T-helper 2 cell treated with Interferon-gamma antibody and Interleukin-4, amounts not matched to agents 5 μg/mL and 100 μg/mL, for 36 hours (primary cell): ENCODE results near the gene PANX1.

ENCODE experiments used
- DNase-seq: peaks from one replicate; pipeline ENCODE4 v3.0.0; 2021; ENCODE audit warnings: low spot score
- H3K27ac Mint-ChIP-seq: one replicate; pipeline ENCODE4 v1.8.0; 2021; ENCODE audit warnings: mild to moderate bottlenecking, mixed read lengths
- H3K27me3 Mint-ChIP-seq: one replicate; pipeline ENCODE4 v1.8.0; 2021; ENCODE audit warnings: low read depth, mixed read lengths
- H3K36me3 Mint-ChIP-seq: one replicate; pipeline ENCODE4 v1.8.0; 2021; ENCODE audit warnings: low read depth, mixed read lengths
- H3K4me1 Mint-ChIP-seq: one replicate; pipeline ENCODE4 v1.8.0; 2021; ENCODE audit warnings: low read depth, mixed read lengths
- H3K4me3 Mint-ChIP-seq: one replicate; pipeline ENCODE4 v1.8.0; 2022; ENCODE audit warnings: mild to moderate bottlenecking, moderate library complexity, mixed read lengths
- H3K9me3 Mint-ChIP-seq: one replicate; pipeline ENCODE4 v1.8.0; 2021; ENCODE audit warnings: mixed read lengths

PANX1 gene

GRCh38 chr11:94171693-94172440, 43.2 kb downstream of the PANX1 start:
- Mint-ChIP-seq H3K36me3 (no peaks in the 10 kb centered on the region), H3K4me1 (no peaks in the 10 kb centered on the region), H3K27ac (no peak overlapping the region), H3K4me3 (no peak overlapping the region), H3K9me3 (no peaks in the 10 kb centered on the region), H3K27me3 (no peaks in the 10 kb centered on the region)
- no peak for DNase-seq

DNA sequence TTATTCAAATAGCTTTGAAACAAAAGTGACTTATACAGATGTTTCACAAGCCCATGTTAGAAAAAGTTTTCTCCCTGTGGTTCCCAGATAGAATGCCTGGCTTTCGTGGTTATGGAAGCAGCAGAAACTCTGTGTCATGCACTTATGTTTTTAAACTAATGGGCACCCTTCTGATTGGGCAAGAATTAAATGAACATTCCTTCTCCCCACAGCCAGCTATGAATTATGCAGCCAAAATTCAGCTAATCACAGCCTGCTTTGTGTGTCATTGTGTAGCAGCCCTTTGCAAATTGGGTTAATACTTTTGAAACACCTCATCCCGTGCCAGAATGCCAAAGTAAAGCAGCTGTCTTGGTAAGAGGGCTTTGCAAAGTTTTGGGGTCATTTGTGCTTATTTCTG, 46.9 kb downstream of the PANX1 start:
- no peak for DNase-seq
- Mint-ChIP-seq H3K9me3 (no peaks in the 10 kb centered on the region), H3K36me3 (peaks cover 5% of the 10 kb centered on the region), H3K27ac (no peak overlapping the region), H3K4me1 (no peaks in the 10 kb centered on the region), H3K4me3 (no peak overlapping the region), H3K27me3 (no peaks in the 10 kb centered on the region)

GRCh38 chr11:94178331-94178730, 49.7 kb downstream of the PANX1 start:
- Mint-ChIP-seq H3K4me1 (no peaks in the 10 kb centered on the region), H3K27ac (no peak overlapping the region), H3K27me3 (no peaks in the 10 kb centered on the region), H3K4me3 (no peak overlapping the region), H3K9me3 (no peaks in the 10 kb centered on the region), H3K36me3 (peaks cover 13% of the 10 kb centered on the region)
- no peak for DNase-seq

DNA sequence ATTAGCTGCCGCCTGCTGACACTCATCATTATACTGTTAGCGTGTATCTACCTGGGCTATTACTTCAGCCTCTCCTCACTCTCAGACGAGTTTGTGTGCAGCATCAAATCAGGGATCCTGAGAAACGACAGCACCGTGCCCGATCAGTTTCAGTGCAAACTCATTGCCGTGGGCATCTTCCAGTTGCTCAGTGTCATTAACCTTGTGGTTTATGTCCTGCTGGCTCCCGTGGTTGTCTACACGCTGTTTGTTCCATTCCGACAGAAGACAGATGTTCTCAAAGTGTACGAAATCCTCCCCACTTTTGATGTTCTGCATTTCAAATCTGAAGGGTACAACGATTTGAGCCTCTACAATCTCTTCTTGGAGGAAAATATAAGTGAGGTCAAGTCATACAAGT, 51.1 kb downstream of the PANX1 start:
- Mint-ChIP-seq H3K9me3 (no peaks in the 10 kb centered on the region), H3K36me3 (peaks cover 13% of the 10 kb centered on the region)

GRCh38 chr11:94181526-94181925, 52.9 kb downstream of the PANX1 start:
- no peak overlapping the region for H3K27ac Mint-ChIP-seq
- no peak overlapping the region for H3K4me3 Mint-ChIP-seq
- H3K4me1 Mint-ChIP-seq = no peaks in the 10 kb centered on the region
- peaks cover 13% of the 10 kb centered on the region for H3K36me3 Mint-ChIP-seq
- H3K27me3 Mint-ChIP-seq = no peaks in the 10 kb centered on the region
- H3K9me3 Mint-ChIP-seq = no peaks in the 10 kb centered on the region
- DNase-seq = no peak

More for the DNA sequence above, 51.1 kb downstream of the PANX1 start:
- H3K27me3 Mint-ChIP-seq = no peaks in the 10 kb centered on the region
- no peaks in the 10 kb centered on the region for H3K4me1 Mint-ChIP-seq
- no peak for DNase-seq
- H3K27ac Mint-ChIP-seq = no peak overlapping the region
- no peak overlapping the region for H3K4me3 Mint-ChIP-seq

DNA sequence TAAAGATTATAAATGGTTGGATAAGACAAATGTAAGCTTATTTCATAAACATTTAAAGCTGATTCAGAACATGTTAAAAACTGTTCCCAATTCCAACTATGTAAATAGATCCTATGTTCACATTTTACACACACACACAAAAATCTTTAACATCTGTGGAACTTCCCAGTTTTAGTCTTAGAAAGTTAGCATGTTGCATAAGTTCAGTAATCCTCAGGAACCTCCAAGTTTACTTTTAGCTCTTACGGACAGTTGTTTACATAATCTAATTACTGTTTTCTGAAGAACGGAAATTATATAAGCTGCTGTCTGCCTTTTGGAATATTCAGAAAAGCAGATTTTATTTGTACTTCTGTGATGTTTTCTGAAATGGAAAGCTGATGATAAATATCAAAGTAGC, 53.3 kb downstream of the PANX1 start:
- no peak overlapping the region for H3K4me3 Mint-ChIP-seq
- H3K36me3 Mint-ChIP-seq = peaks cover 13% of the 10 kb centered on the region
- H3K9me3 Mint-ChIP-seq = no peaks in the 10 kb centered on the region
- H3K27me3 Mint-ChIP-seq = no peaks in the 10 kb centered on the region
- H3K4me1 Mint-ChIP-seq = no peaks in the 10 kb centered on the region
- no peak for DNase-seq
- no peak overlapping the region for H3K27ac Mint-ChIP-seq

- no peak for DNase-seq
- H3K4me3 Mint-ChIP-seq = no peak overlapping the region
- H3K9me3 Mint-ChIP-seq = no peaks in the 10 kb centered on the region
- H3K4me1 Mint-ChIP-seq = no peaks in the 10 kb centered on the region
- H3K27me3 Mint-ChIP-seq = no peaks in the 10 kb centered on the region
- peaks cover 13% of the 10 kb centered on the region for H3K36me3 Mint-ChIP-seq
- H3K27ac Mint-ChIP-seq = no peak overlapping the region
These were observed 54.7 kb downstream of the PANX1 start for GRCh38 chr11:94183251-94183885.

GRCh38 chr11:94183886-94184264, 55.2 kb downstream of the PANX1 start:
- no peaks in the 10 kb centered on the region for H3K27me3 Mint-ChIP-seq
- H3K9me3 Mint-ChIP-seq = no peaks in the 10 kb centered on the region
- H3K4me1 Mint-ChIP-seq = no peaks in the 10 kb centered on the region
- no peak overlapping the region for H3K27ac Mint-ChIP-seq
- no peak for DNase-seq
- H3K36me3 Mint-ChIP-seq = peaks cover 13% of the 10 kb centered on the region
- H3K4me3 Mint-ChIP-seq = no peak overlapping the region

GRCh38 chr11:94184362-94184761, 55.7 kb downstream of the PANX1 start:
- Mint-ChIP-seq H3K9me3 (no peaks in the 10 kb centered on the region), H3K4me1 (no peaks in the 10 kb centered on the region), H3K27ac (no peak overlapping the region), H3K36me3 (peaks cover 12% of the 10 kb centered on the region), H3K27me3 (no peaks in the 10 kb centered on the region), H3K4me3 (no peak overlapping the region)
- no peak for DNase-seq

GRCh38 chr11:94184846-94185245, 56.2 kb downstream of the PANX1 start:
- Mint-ChIP-seq H3K27me3 (no peaks in the 10 kb centered on the region), H3K9me3 (no peaks in the 10 kb centered on the region), H3K4me3 (no peak overlapping the region), H3K36me3 (peaks cover 12% of the 10 kb centered on the region), H3K4me1 (no peaks in the 10 kb centered on the region), H3K27ac (no peak overlapping the region)
- no peak for DNase-seq

- Mint-ChIP-seq H3K9me3 (no peaks in the 10 kb centered on the region), H3K4me1 (no peaks in the 10 kb centered on the region), H3K36me3 (peaks cover 7% of the 10 kb centered on the region), H3K27me3 (no peaks in the 10 kb centered on the region), H3K4me3 (no peak overlapping the region), H3K27ac (no peak overlapping the region)
- no peak for DNase-seq
These were observed 56.9 kb downstream of the PANX1 start for GRCh38 chr11:94185416-94186084.

DNA sequence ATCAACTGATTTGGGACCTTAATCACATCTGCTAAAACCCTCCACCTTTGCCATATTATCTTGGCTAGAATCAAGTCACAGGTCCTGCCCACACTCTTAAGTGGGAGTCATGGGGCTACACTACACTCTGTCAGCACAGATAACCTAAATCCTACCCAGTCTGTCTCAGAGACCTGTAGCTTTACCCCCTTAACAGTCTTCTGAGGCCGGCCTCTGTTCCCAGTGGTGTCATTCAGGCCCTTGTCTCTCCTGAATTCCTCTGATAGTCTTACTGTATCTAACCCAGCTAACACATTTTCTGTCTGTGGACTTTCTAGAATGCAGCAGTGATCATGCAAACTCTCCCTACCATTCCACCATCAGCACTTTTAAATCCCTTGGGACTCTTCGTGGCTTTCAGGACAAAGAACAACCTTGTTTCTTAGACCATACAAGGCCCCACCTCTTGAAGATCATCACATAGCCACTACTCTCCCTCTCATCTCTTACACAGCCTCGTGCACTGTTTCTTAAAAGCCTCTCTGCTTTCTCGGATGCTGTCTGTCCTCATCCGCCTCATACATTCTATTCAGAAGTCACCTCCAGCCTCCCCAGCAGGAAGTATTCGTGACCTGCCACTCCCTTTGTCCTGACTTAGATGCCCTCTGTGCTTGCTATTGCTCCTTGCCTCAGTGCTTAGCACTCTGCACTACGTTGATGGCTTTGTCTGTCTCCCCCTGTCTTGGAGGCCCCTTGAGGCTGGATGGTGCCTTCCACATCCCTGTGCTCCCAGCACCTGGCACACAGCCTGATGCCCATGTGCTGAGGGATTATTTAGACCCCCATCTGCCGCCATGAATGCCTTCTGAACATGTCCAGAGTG, 57.9 kb downstream of the PANX1 start:
- H3K27me3 Mint-ChIP-seq = no peaks in the 10 kb centered on the region
- H3K4me3 Mint-ChIP-seq = no peak overlapping the region
- DNase-seq = no peak
- no peaks in the 10 kb centered on the region for H3K36me3 Mint-ChIP-seq
- no peak overlapping the region for H3K27ac Mint-ChIP-seq
- H3K9me3 Mint-ChIP-seq = no peaks in the 10 kb centered on the region
- no peaks in the 10 kb centered on the region for H3K4me1 Mint-ChIP-seq

DNA sequence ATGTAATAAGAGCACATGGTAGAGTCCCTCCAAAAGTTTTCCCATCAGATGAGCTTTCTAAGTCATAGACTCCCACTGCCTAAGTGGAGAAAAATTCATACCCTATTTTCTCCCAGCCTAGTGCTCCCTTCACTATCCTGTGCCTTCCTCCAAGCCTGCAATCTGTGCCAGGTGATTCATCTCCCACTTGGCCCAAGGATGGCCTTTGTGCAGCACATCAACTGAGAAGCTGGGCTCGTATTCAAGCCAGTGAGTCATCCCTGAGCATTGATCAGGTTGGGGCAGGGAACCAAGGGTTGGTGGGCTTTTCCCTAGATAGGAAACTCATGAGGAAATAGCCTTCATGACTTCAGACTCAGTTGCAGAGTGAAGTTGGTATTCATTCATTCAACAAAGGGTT, 64.6 kb downstream of the PANX1 start:
- no peaks in the 10 kb centered on the region for H3K36me3 Mint-ChIP-seq
- H3K27me3 Mint-ChIP-seq = no peaks in the 10 kb centered on the region
- no peaks in the 10 kb centered on the region for H3K9me3 Mint-ChIP-seq
- no peak overlapping the region for H3K27ac Mint-ChIP-seq
- DNase-seq = no peak
- no peaks in the 10 kb centered on the region for H3K4me1 Mint-ChIP-seq
- no peak overlapping the region for H3K4me3 Mint-ChIP-seq

- no peak for DNase-seq
- Mint-ChIP-seq H3K36me3 (no peaks in the 10 kb centered on the region), H3K4me3 (no peak overlapping the region), H3K9me3 (no peaks in the 10 kb centered on the region), H3K27me3 (no peaks in the 10 kb centered on the region), H3K27ac (no peak overlapping the region), H3K4me1 (no peaks in the 10 kb centered on the region)
These were observed 66.1 kb downstream of the PANX1 start for GRCh38 chr11:94194712-94195111.
